Ureter (tissue), 1 donor: Measurements from ENCODE around the gene LST1. TPM values are rescaled to one million over a fixed set of nuclear protein-coding genes. Genes with fewer than 3 reads are reported as not detected.
A peak's percentile ranks its signal among the peaks of the same experiment; 100 is the strongest.
"Not testable (repeated sequence)": the region's sequence is repeated elsewhere in the genome, so short reads cannot be mapped to it uniquely, and the experiment has no call there.

Source experiments
- DNase-seq: peaks from one replicate; pipeline ENCODE4 v3.0.0-alpha.2; 2020; ENCODE audit warnings: low spot score
- total RNA-seq: library from RNA; stranded (reverse); gene quantifications from one replicate; pipeline ENCODE4 v1.2.4, GENCODE V29; 2023
- donor health status: DM: yes; HTN: yes; CAD: no.

Gene LST1
- total RNA-seq, 1 donor from 2014 or later, result 6.7 TPM

DNA sequence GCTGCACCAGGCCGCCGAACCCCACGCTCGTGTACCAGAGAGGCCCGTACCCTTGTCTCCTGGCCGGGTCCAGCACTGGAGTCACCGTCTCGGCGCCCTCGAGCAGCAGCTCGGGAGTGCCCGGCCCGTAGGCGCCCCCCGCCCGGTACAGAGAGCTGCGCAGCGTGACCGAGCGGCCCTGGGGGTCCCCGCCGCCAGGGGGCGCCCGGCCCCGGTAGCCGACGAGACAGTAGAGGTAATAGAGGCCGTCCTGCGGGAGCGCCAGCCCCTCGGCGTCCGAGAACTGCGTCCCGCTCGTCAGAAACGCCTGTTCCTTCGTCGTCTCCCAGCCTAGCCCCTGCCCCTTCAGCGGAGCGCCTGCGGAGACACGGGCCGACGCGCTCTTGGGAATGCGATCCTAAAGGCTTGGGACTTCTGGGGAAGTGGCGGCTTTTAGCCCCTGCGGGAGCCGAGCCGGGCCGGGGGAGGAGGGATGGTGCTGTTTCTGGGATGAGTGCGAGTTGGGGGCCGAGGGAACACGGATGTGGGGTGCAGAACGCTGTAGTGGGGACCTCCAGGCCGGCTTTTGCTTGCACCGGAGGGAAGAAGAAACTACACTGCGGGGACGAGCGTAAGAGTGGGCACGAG lies 5.2 kb upstream of the LST1 start:
- DNase-seq, result peak; percentile 87

- DNase-seq, result no peak
Measured at GRCh38 chr6:31581434-31582229, 4.4 kb upstream of the LST1 start.

GRCh38 chr6:31582230-31582643 lies 3.8 kb upstream of the LST1 start, which contains the start of gene LTB:
Gene LTB, minus strand, starts transcription at chr6:31582424. Its CDS starts 7 bp downstream, at chr6:31582417.
- DNase-seq, result no peak

DNA sequence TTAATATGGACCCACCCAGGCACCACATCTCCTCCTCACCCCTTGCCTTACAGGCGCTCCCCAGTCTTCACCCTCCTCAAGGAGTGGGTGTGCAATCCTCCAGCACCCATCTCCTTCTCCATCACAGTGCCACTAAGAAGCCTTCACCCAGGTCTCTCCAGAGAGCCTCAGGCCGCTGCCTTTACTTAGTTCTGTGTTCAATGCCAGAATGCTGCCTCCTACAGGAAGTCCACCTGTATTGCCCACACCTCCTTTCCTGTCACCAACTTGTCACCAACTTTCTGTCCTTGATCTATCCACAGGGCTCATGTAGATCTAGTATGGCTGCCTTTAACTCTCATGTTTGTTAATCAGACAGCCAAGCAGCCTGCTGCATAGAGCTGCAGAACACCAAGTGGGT lies 586 bp upstream of the LST1 start:
- no peak for DNase-seq

DNA sequence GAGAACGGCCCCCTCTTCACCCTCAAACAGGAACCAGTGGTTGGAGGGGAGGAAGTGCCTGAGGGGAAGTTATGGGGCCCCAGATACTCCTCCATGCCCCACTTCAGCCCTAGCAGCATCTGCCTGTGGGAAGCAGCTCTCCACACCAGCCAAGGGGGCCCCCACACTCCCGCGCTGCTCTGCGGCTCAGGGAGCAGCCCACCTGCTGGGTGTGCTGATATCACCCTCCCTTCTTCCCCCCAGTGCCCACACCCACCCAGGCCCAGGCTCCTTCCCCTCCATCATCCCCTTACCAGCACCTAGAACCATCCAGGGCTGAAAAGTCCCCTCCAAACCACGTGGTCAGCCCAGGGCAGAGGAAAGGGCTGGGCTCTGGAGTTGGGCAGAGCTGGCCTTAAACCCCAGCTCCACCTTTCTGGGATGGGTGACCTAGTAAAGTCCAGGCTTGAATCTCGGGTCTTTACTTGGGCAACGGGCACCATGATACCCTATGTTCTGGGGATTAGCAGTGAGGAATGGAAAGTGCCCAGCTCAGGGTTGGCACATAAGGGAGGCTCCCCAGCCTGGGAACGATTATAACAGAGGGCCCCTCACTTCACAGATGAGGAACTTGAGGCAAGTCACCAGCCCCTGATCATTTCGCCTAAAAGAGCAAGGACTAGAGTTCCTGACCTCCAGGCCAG lies 663 bp downstream of the LST1 start:
- no peak for DNase-seq

DNA sequence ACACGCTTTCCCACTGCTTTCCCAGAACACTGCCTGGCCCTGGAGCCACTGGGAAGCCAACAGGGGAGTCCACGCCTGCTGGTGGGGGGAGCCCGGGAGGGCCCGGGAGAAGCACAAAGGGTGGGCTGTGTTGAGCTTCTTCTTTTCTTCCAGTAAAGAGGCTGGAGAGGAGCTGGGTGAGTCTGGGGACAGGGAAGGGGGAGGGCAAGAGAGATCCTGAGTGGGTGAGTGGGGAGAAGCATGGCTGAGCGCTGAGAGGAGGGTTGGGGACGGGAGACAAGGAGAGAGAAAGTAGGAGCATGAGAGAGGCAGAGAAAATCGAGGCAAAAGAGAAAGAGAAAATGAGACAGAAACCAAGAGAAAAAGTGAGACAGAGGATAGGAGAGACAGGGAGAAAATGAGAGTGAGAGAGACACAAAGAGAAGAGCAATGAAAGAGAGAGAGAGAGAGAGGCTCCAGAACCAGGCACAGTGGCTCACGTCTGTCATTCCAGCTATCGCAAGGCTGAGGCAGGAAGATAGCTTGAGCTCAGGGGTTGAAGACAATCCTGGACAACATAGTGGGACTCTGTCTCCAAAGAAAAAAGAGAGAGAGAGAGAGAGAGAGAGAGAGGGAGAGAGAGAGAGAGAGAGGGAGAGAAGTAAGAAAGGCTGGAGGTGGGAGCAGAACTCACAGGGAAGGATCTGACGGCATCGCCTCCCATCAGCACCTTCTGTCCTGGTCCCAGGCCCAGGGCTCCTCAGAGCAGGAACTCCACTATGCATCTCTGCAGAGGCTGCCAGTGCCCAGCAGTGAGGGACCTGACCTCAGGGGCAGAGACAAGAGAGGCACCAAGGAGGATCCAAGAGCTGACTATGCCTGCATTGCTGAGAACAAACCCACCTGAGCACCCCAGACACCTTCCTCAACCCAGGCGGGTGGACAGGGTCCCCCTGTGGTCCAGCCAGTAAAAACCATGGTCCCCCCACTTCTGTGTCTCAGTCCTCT lies 2.0 kb downstream of the LST1 start:
- DNase-seq, result no peak

- DNase-seq, result no peak
Measured at GRCh38 chr6:31588871-31589650, 3.0 kb downstream of the LST1 start.

DNA sequence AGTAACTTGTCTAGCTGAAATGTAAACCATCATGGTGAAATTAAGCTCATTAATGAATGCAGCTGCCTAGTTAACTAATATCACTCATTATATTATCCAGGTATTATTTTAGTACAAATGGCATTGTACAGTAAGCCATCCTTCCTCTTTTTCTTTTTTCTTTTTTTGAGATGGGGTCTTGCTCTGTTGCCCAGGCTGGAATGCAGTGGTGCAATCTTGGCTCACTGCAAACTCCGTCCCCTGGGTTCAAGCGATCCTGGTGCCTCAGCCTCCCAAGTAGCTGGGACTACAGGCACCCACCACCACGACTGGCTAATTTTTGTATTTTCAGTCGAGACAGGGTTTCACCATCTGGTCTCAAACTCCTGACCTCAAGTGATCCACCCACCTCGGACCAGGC lies 4.6 kb downstream of the LST1 start:
- DNase-seq, result not testable (repeated sequence)

DNA sequence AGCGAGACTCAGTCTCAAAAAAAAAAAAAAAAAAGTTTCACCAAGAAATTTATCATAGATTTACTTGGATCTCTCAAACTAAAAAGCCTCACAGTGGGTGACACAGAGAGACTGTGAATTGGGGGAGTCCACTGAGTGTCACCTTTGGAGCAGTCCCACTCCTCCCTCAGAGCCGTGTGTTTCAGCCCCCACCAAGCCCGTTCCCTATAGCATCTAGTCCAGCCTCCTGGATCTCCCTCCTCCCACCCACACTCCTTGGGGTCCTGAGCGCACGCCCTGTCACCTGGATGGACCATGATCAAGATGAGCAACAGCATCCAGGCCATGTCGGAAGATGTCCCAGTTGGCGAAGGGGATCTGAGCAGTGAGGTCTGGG lies 6.3 kb downstream of the LST1 start:
- DNase-seq, result no peak

- no peak for DNase-seq
Measured at GRCh38 chr6:31597006-31597405, 10.9 kb downstream of the LST1 start.

- no peak for DNase-seq
Measured at GRCh38 chr6:31607317-31607716, 21.2 kb downstream of the LST1 start.

GRCh38 chr6:31609519-31610406 lies 23.7 kb downstream of the LST1 start:
- DNase-seq, result no peak

GRCh38 chr6:31610968-31611367 lies 24.9 kb downstream of the LST1 start:
- no peak for DNase-seq

- no peak for DNase-seq
Measured at GRCh38 chr6:31614075-31614619, 28.1 kb downstream of the LST1 start.

- DNase-seq, result no peak
Measured at GRCh38 chr6:31614684-31615578, 28.9 kb downstream of the LST1 start, which contains the start of gene AIF1. Gene AIF1, plus strand, starts transcription at chr6:31615234. Its CDS starts 96 bp downstream, at chr6:31615330.

DNA sequence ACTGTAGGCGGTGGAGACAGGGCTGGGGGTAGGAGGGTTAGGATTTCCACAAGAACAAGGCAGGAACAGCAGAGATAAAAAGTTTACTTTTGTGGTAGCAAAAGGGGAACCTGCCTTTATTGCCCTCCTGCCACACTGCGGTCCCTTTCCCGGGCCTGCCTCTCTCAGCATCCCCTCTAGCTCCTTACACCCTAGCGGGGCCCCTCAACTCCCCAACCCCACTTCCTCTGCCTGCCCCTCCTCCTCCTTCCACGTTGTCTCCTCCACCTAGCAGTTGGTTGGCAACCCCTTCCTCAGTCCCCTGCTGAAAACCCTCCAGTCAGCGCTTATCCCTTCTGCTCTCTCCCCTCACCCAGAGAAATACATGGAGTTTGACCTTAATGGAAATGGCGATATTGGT lies 29.7 kb downstream of the LST1 start:
- no peak for DNase-seq

DNA sequence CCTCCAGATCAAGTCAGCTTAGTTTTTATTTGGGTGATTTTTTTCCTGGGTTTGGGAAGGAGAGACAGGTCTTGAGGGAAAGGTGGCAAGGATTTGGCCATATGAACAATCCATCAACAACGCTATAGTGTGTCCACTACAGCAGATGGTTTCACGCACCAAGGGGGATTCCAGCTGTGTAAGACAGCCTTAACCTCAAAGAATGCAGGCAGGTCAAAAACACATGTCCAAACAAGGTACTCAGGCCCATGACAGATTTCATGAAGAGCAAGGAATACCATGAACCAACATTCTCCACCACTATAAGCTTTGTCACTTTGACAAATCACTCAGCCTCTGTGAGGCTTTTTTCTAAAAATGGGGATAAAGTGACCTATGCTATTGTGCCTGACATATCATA lies 30.9 kb downstream of the LST1 start:
- no peak for DNase-seq
